Measurements from ENCODE around the gene ROBO1. TPM values are rescaled to one million over a fixed set of nuclear protein-coding genes. Genes with fewer than 3 reads are reported as not detected.

ROBO1 gene
- total and polyA plus RNA-seq, 12 donors = 6.4 to 144 (median 43.9) TPM

GRCh38 chr3:79405183-79405582 lies 362.6 kb downstream of the ROBO1 start:
- H3K36me3 ChIP-seq (replicated peaks in 1 of 2) = no peaks in the 10 kb centered on the region
- H3K27ac ChIP-seq = no peak overlapping the region
- no peak overlapping the region for H3K4me3 ChIP-seq
- no peak for DNase-seq
- no peaks in the 10 kb centered on the region for H3K4me1 ChIP-seq (replicated peaks in 1 of 2)
- TF ChIP-seq CTCF (IDR thresholded peaks at IDR 0.05) (no peak), POLR2A (IDR thresholded peaks at IDR 0.05) (no peak)
- intact Hi-C loops (cut with DNase I) = no loop called here
- 38 to 69% (median 60%) methylated on average over 1 of the region's 1 CpG for WGBS, 4 donors
- no peaks in the 10 kb centered on the region for H3K27me3 ChIP-seq
- no peaks in the 10 kb centered on the region for H3K9me3 ChIP-seq (replicated peaks in 1 of 3)

GRCh38 chr3:79396595-79396994 lies 371.2 kb downstream of the ROBO1 start:
- Histone ChIP-seq H3K4me1 (replicated peaks in 1 of 2) (no peaks in the 10 kb centered on the region), H3K4me3 (no peak overlapping the region), H3K27me3 (no peaks in the 10 kb centered on the region), H3K36me3 (replicated peaks in 1 of 2) (no peaks in the 10 kb centered on the region), H3K27ac (no peak overlapping the region), H3K9me3 (replicated peaks in 1 of 3) (no peaks in the 10 kb centered on the region)
- intact Hi-C loops (cut with DNase I) = no loop called here
- WGBS, 4 donors = 79 to 85% (median 83%) methylated on average over 2 of the region's 2 CpGs
- no peak for TF ChIP-seq CTCF (IDR thresholded peaks at IDR 0.05)
- no peak for TF ChIP-seq POLR2A (IDR thresholded peaks at IDR 0.05)
- no peak for DNase-seq

- DNase-seq = no peak
- Histone ChIP-seq H3K27ac (no peak overlapping the region), H3K36me3 (replicated peaks in 1 of 2) (no peaks in the 10 kb centered on the region), H3K4me3 (no peak overlapping the region), H3K4me1 (replicated peaks in 1 of 2) (no peaks in the 10 kb centered on the region), H3K27me3 (no peaks in the 10 kb centered on the region), H3K9me3 (replicated peaks in 1 of 3) (no peaks in the 10 kb centered on the region)
- intact Hi-C loops (cut with DNase I) = no loop called here
- WGBS, 4 donors = 67 to 90% (median 76%) methylated on average over 1 of the region's 1 CpG
- no peak for TF ChIP-seq CTCF (IDR thresholded peaks at IDR 0.05)
- no peak for TF ChIP-seq POLR2A (IDR thresholded peaks at IDR 0.05)
Measured at GRCh38 chr3:79392479-79392878, 375.3 kb downstream of the ROBO1 start.

GRCh38 chr3:79390352-79390751 lies 377.4 kb downstream of the ROBO1 start:
- Histone ChIP-seq H3K27me3 (no peaks in the 10 kb centered on the region), H3K36me3 (replicated peaks in 1 of 2) (no peaks in the 10 kb centered on the region), H3K9me3 (replicated peaks in 1 of 3) (no peaks in the 10 kb centered on the region), H3K4me1 (replicated peaks in 1 of 2) (no peaks in the 10 kb centered on the region), H3K4me3 (no peak overlapping the region), H3K27ac (no peak overlapping the region)
- WGBS, 4 donors = 62 to 87% (median 73%) methylated on average over 2 of the region's 2 CpGs
- intact Hi-C loops (cut with DNase I) = no loop called here
- DNase-seq = no peak
- TF ChIP-seq CTCF (IDR thresholded peaks at IDR 0.05) (no peak), POLR2A (IDR thresholded peaks at IDR 0.05) (no peak)
